Activated T-helper 17 cell treated with anti-CD3 and anti-CD28 coated beads, Interleukin-2, amount 50 U/mL, for 72 hours (primary cell): ENCODE data around the gene MDC1. TPM values are rescaled to one million over a fixed set of nuclear protein-coding genes. Genes with fewer than 3 reads are reported as not detected.

Experiments used
- ATAC-seq: fragments of 150-1000 bp; cut with Tn5 transposase; replicated peaks from 2 replicates; pipeline ENCODE4 v1.10.0; 2021; ENCODE audit warnings: mild to moderate bottlenecking, moderate library complexity
- H3K27ac Mint-ChIP-seq: one replicate; pipeline ENCODE4 v1.8.0; 2022; ENCODE audit warnings: mixed read lengths
- H3K27me3 Mint-ChIP-seq: one replicate; pipeline ENCODE4 v1.8.0; 2022; ENCODE audit warnings: mixed read lengths
- H3K36me3 Mint-ChIP-seq: one replicate; pipeline ENCODE4 v1.8.0; 2022; ENCODE audit warnings: low read depth, mild to moderate bottlenecking, mixed read lengths
- H3K4me1 Mint-ChIP-seq: one replicate; pipeline ENCODE4 v1.8.0; 2022; ENCODE audit warnings: mixed read lengths
- H3K4me3 Mint-ChIP-seq: one replicate; pipeline ENCODE4 v1.8.0; 2022; ENCODE audit warnings: mild to moderate bottlenecking, mixed read lengths
- H3K9me3 Mint-ChIP-seq: one replicate; pipeline ENCODE4 v1.8.0; 2022; ENCODE audit warnings: mixed read lengths
- total RNA-seq, 2 donors: library from RNA; stranded (reverse); gene quantifications; one replicate each; pipeline ENCODE4 v1.2.3, GENCODE V29; 2022

The MDC1 gene
- total RNA-seq, 2 donors from 2014 or later = 57.4 to 82.1 TPM

- ATAC-seq = no peak
- peaks cover 97% of the 10 kb centered on the region for H3K36me3 Mint-ChIP-seq
- no peak overlapping the region for H3K4me3 Mint-ChIP-seq
- peaks cover 13% of the 10 kb centered on the region for H3K4me1 Mint-ChIP-seq
- no peak overlapping the region for H3K27ac Mint-ChIP-seq
- no peaks in the 10 kb centered on the region for H3K27me3 Mint-ChIP-seq
- no peaks in the 10 kb centered on the region for H3K9me3 Mint-ChIP-seq
Measured at GRCh38 chr6:30709101-30709868, 7.8 kb downstream of the MDC1 start.

- peaks cover 13% of the 10 kb centered on the region for H3K4me1 Mint-ChIP-seq
- H3K4me3 Mint-ChIP-seq = no peak overlapping the region
- no peaks in the 10 kb centered on the region for H3K9me3 Mint-ChIP-seq
- no peaks in the 10 kb centered on the region for H3K27me3 Mint-ChIP-seq
- H3K27ac Mint-ChIP-seq = no peak overlapping the region
- peaks cover 97% of the 10 kb centered on the region for H3K36me3 Mint-ChIP-seq
- no peak for ATAC-seq
Measured at GRCh38 chr6:30707281-30707850, 9.7 kb downstream of the MDC1 start.

GRCh38 chr6:30705620-30706019, 11.5 kb downstream of the MDC1 start:
- H3K4me1 Mint-ChIP-seq = peaks cover 7% of the 10 kb centered on the region
- ATAC-seq = no peak
- no peaks in the 10 kb centered on the region for H3K27me3 Mint-ChIP-seq
- H3K4me3 Mint-ChIP-seq = no peak overlapping the region
- H3K27ac Mint-ChIP-seq = no peak overlapping the region
- no peaks in the 10 kb centered on the region for H3K9me3 Mint-ChIP-seq
- peaks cover 92% of the 10 kb centered on the region for H3K36me3 Mint-ChIP-seq

GRCh38 chr6:30703821-30704220, 13.3 kb downstream of the MDC1 start:
- H3K27me3 Mint-ChIP-seq = no peaks in the 10 kb centered on the region
- no peak for ATAC-seq
- no peak overlapping the region for H3K4me3 Mint-ChIP-seq
- peak overlapping the region; percentile 66 for H3K27ac Mint-ChIP-seq
- peaks cover 7% of the 10 kb centered on the region for H3K4me1 Mint-ChIP-seq
- peaks cover 95% of the 10 kb centered on the region for H3K36me3 Mint-ChIP-seq
- H3K9me3 Mint-ChIP-seq = no peaks in the 10 kb centered on the region

- no peak for ATAC-seq
- Mint-ChIP-seq H3K4me3 (no peak overlapping the region), H3K27me3 (no peaks in the 10 kb centered on the region), H3K27ac (no peak overlapping the region), H3K9me3 (no peaks in the 10 kb centered on the region), H3K4me1 (peaks cover 7% of the 10 kb centered on the region), H3K36me3 (peaks cover 88% of the 10 kb centered on the region)
Measured at GRCh38 chr6:30703011-30703410, 14.1 kb downstream of the MDC1 start.

GRCh38 chr6:30700340-30700739, 16.7 kb downstream of the MDC1 start:
- no peak for ATAC-seq
- Mint-ChIP-seq H3K27ac (no peak overlapping the region), H3K9me3 (no peaks in the 10 kb centered on the region), H3K4me3 (no peak overlapping the region), H3K4me1 (peaks cover 4% of the 10 kb centered on the region), H3K36me3 (peaks cover 61% of the 10 kb centered on the region), H3K27me3 (no peaks in the 10 kb centered on the region)

- Mint-ChIP-seq H3K27me3 (no peaks in the 10 kb centered on the region), H3K27ac (no peak overlapping the region), H3K36me3 (peaks cover 24% of the 10 kb centered on the region), H3K9me3 (no peaks in the 10 kb centered on the region), H3K4me3 (no peak overlapping the region), H3K4me1 (no peaks in the 10 kb centered on the region)
- no peak for ATAC-seq
Measured at GRCh38 chr6:30696432-30696831, 20.6 kb downstream of the MDC1 start.

- Mint-ChIP-seq H3K4me3 (peak overlapping the region; percentile 98), H3K9me3 (no peaks in the 10 kb centered on the region), H3K27ac (peak overlapping the region; percentile 97), H3K27me3 (no peaks in the 10 kb centered on the region), H3K4me1 (peaks cover 23% of the 10 kb centered on the region), H3K36me3 (peaks cover 30% of the 10 kb centered on the region)
- ATAC-seq = no peak
Measured at GRCh38 chr6:30691208-30691847, 25.8 kb downstream of the MDC1 start.

- Mint-ChIP-seq H3K27ac (peak within 1 kb of the TSS; percentile 97), H3K9me3 (no peaks in the 10 kb centered on the region), H3K4me1 (peaks cover 23% of the 10 kb centered on the region), H3K36me3 (peaks cover 37% of the 10 kb centered on the region), H3K4me3 (peak within 1 kb of the TSS; percentile 98), H3K27me3 (no peaks in the 10 kb centered on the region)
- ATAC-seq = peak; percentile 55
Measured at GRCh38 chr6:30690403-30691207, 26.5 kb downstream of the MDC1 start, which contains the start of gene NRM. Gene NRM, minus strand, starts transcription at chr6:30690984. Its CDS starts 10 bp downstream, at chr6:30690974.

- H3K4me1 Mint-ChIP-seq = peaks cover 23% of the 10 kb centered on the region
- no peaks in the 10 kb centered on the region for H3K9me3 Mint-ChIP-seq
- peak overlapping the region; percentile 97 for H3K27ac Mint-ChIP-seq
- H3K36me3 Mint-ChIP-seq = peaks cover 44% of the 10 kb centered on the region
- no peaks in the 10 kb centered on the region for H3K27me3 Mint-ChIP-seq
- no peak for ATAC-seq
- peak overlapping the region; percentile 98 for H3K4me3 Mint-ChIP-seq
Measured at GRCh38 chr6:30689985-30690384, 27.1 kb downstream of the MDC1 start.

GRCh38 chr6:30689022-30689865, 27.8 kb downstream of the MDC1 start:
- H3K27me3 Mint-ChIP-seq = no peaks in the 10 kb centered on the region
- no peaks in the 10 kb centered on the region for H3K9me3 Mint-ChIP-seq
- peak overlapping the region; percentile 98 for H3K4me3 Mint-ChIP-seq
- H3K27ac Mint-ChIP-seq = peak overlapping the region; percentile 97
- no peak for ATAC-seq
- peaks cover 23% of the 10 kb centered on the region for H3K4me1 Mint-ChIP-seq
- H3K36me3 Mint-ChIP-seq = peaks cover 51% of the 10 kb centered on the region

- Mint-ChIP-seq H3K36me3 (peaks cover 58% of the 10 kb centered on the region), H3K4me1 (peaks cover 23% of the 10 kb centered on the region), H3K4me3 (peak overlapping the region; percentile 98), H3K9me3 (no peaks in the 10 kb centered on the region), H3K27ac (peak overlapping the region; percentile 97), H3K27me3 (no peaks in the 10 kb centered on the region)
- no peak for ATAC-seq
Measured at GRCh38 chr6:30688569-30688968, 28.5 kb downstream of the MDC1 start.

- H3K4me1 Mint-ChIP-seq = peaks cover 23% of the 10 kb centered on the region
- H3K36me3 Mint-ChIP-seq = peaks cover 65% of the 10 kb centered on the region
- no peak for ATAC-seq
- H3K27me3 Mint-ChIP-seq = no peaks in the 10 kb centered on the region
- H3K4me3 Mint-ChIP-seq = peak overlapping the region; percentile 98
- H3K27ac Mint-ChIP-seq = peak overlapping the region; percentile 97
- no peaks in the 10 kb centered on the region for H3K9me3 Mint-ChIP-seq
Measured at GRCh38 chr6:30687659-30688431, 29.2 kb downstream of the MDC1 start.
